C4-2B (cell line): Measurements from ENCODE around the gene NRP1.

ENCODE experiments used
- ZFX ChIP-seq: fragments of 450-650 bp; IDR thresholded peaks from 2 replicates; pipeline ENCODE4 v1.6.1; 2017
- TF ChIP-seq, protein P1 (sequence below): fragments of 450-650 bp; conservative IDR thresholded peaks from 2 replicates; pipeline ENCODE4 v1.5.1; 2017; ENCODE audit warnings: mild to moderate bottlenecking

DNA sequence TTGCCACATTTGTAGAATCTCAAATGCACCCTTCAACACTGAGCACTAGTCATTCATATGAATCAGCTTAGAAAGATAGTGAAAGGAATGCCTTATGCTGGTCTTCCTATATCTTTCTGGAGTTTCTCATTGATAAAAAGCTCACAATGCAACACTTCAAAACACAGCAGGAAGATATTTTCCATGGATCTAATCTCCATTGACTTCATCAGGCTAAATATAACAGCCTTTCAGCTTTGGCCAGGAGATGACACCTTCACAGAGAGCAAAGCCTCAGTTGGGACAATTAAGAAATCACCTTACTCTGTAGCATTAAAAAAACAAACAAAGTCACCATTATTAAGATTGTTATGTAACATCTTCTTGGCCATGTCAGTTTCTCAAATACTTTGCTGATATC is 6.7 kb downstream of the NRP1 start:
- TF ChIP-seq, protein P1, sequence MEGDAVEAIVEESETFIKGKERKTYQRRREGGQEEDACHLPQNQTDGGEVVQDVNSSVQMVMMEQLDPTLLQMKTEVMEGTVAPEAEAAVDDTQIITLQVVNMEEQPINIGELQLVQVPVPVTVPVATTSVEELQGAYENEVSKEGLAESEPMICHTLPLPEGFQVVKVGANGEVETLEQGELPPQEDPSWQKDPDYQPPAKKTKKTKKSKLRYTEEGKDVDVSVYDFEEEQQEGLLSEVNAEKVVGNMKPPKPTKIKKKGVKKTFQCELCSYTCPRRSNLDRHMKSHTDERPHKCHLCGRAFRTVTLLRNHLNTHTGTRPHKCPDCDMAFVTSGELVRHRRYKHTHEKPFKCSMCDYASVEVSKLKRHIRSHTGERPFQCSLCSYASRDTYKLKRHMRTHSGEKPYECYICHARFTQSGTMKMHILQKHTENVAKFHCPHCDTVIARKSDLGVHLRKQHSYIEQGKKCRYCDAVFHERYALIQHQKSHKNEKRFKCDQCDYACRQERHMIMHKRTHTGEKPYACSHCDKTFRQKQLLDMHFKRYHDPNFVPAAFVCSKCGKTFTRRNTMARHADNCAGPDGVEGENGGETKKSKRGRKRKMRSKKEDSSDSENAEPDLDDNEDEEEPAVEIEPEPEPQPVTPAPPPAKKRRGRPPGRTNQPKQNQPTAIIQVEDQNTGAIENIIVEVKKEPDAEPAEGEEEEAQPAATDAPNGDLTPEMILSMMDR: peak; percentile 58
- TF ChIP-seq ZFX: no peak
